DMS153 treated with DMSO at 0.1 percent for 48 hours (cell line): ENCODE measurements around the gene VAT1.

Experiments
- DNase-seq: peaks from one replicate; lab custom pipeline; 2025; ENCODE audit not compliant: unreplicated experiment; lab: John Stamatoyannopoulos, UW

Gene VAT1

GRCh38 chr17:43027091-43028032 lies 5.2 kb upstream of the VAT1 start:
- DNase-seq = no peak

- no peak for DNase-seq
Measured at GRCh38 chr17:43026595-43026994, 4.4 kb upstream of the VAT1 start.

- DNase-seq = no peak
Measured at GRCh38 chr17:43025766-43026537, 3.8 kb upstream of the VAT1 start.

- DNase-seq = no peak
Measured at GRCh38 chr17:43025290-43025657, 3.1 kb upstream of the VAT1 start.

- DNase-seq = peak; percentile 85
Measured at GRCh38 chr17:43024407-43025289, 2.5 kb upstream of the VAT1 start, which contains the start of gene RND2. RND2 (plus strand) TSS chr17:43025231; CDS start chr17:43025348, 117 bp downstream.

- no peak for DNase-seq
Measured at GRCh38 chr17:43020789-43021740, 1.1 kb downstream of the VAT1 start.

GRCh38 chr17:43020030-43020621 lies 2.1 kb downstream of the VAT1 start:
- no peak for DNase-seq

GRCh38 chr17:43019418-43019817 lies 2.8 kb downstream of the VAT1 start:
- DNase-seq = no peak

- DNase-seq = no peak
Measured at GRCh38 chr17:43018932-43019331, 3.3 kb downstream of the VAT1 start.

GRCh38 chr17:43018008-43018853 lies 4.0 kb downstream of the VAT1 start:
- DNase-seq = no peak

GRCh38 chr17:43016216-43016615 lies 6.0 kb downstream of the VAT1 start:
- no peak for DNase-seq

- DNase-seq = no peak
Measured at GRCh38 chr17:43015579-43015978, 6.6 kb downstream of the VAT1 start.

GRCh38 chr17:43014649-43015542 lies 7.3 kb downstream of the VAT1 start:
- DNase-seq = no peak

- no peak for DNase-seq
Measured at GRCh38 chr17:43014020-43014648, 8.1 kb downstream of the VAT1 start.

GRCh38 chr17:43013296-43013695 lies 8.9 kb downstream of the VAT1 start:
- no peak for DNase-seq

- DNase-seq = no peak
Measured at GRCh38 chr17:43011728-43012472, 10.3 kb downstream of the VAT1 start.
